Esophagus muscularis mucosa (tissue), 4 donors: ENCODE measurements around the gene NPLOC4. TPM values are rescaled to one million over a fixed set of nuclear protein-coding genes. Genes with fewer than 3 reads are reported as not detected.

Source experiments
- DNase-seq: peaks from one replicate; pipeline ENCODE4 v3.0.0-alpha.2; 2017; ENCODE audit errors: extremely low spot score
- H3K27ac ChIP-seq, 4 donors: fragments of 200-600 bp; sonication (generic); replicated peaks in 1 of 4; 1 replicate in 3 of 4; 2 replicates in 1 of 4; pipeline ENCODE4 v1.5.1; 2016 to 2019; ENCODE audit warnings: mild to moderate bottlenecking in 1 of 4
- H3K27me3 ChIP-seq, 4 donors: fragments of 200-600 bp; sonication (generic); one replicate each; pipeline versions ENCODE4 v1.5.1 to v1.6.0; 2016 to 2019
- H3K36me3 ChIP-seq, 4 donors: fragments of 200-600 bp; sonication (generic); one replicate each; pipeline ENCODE4 v1.5.1; 2016 to 2019
- H3K4me1 ChIP-seq, 4 donors: fragments of 200-600 bp; sonication (generic); one replicate each; pipeline ENCODE4 v1.5.1; 2016 to 2019
- H3K4me3 ChIP-seq, 4 donors: fragments of 200-600 bp; sonication (generic); 1 replicate in 2 of 4; 2 replicates in 2 of 4; pipeline ENCODE4 v1.5.1; 2016 to 2019; ENCODE audit warnings: mild to moderate bottlenecking in 4 of 4, moderate library complexity in 1 of 4
- H3K9me3 ChIP-seq, 4 donors: fragments of 200-600 bp; sonication (generic); 1 replicate in 3 of 4; 2 replicates in 1 of 4; pipeline ENCODE4 v1.5.1; 2016 to 2019
- EP300 ChIP-seq: sonication (generic); formaldehyde crosslinking; IDR thresholded peaks from one replicate; pipeline ENCODE4 v1.6.1; 2017; ENCODE audit warnings: antibody characterized with exemption
- POLR2A ChIP-seq: fragments of 450-650 bp; IDR thresholded peaks from one replicate; pipeline ENCODE4 v1.6.1; 2017; ENCODE audit warnings: antibody characterized with exemption, moderate library complexity, mild to moderate bottlenecking, low read depth
- POLR2AphosphoS5 ChIP-seq, 2 donors: sonication (generic); formaldehyde crosslinking; IDR thresholded peaks; one replicate each; pipeline ENCODE4 v1.6.1; 2017; ENCODE audit warnings: antibody characterized with exemption in 2 of 2
- WGBS: methylation state at CpG from one replicate; pipeline ENCODE4 v1.1.5; 2018; 5-methylcytosine and 5-hydroxymethylcytosine counted together
- intact Hi-C: fragments of 100-400 bp; cut with DNase I; formaldehyde crosslinking; loops from one replicate; pipeline ENCODE4 v1.15.1; 2023
- total RNA-seq, 4 donors: library from RNA; depleted of rRNA; stranded (reverse); fragments of >200 nt; gene quantifications; one replicate each; pipeline versions ENCODE4 v1.1.0 to v1.2.1, GENCODE V29; 2016
- TF ChIP-seq, protein P1 (sequence below), 3 experiments: fragments of 200-600 bp in 2 of 3; fragments of 450-650 bp in 1 of 3; sonication (generic) in 2 of 3; IDR thresholded peaks; one replicate each; pipeline ENCODE4 v1.5.1; 2017 to 2019; ENCODE audit warnings: antibody characterized with exemption in 3 of 3, mild to moderate bottlenecking in 2 of 3, moderate library complexity in 1 of 3

NPLOC4 gene
- total RNA-seq, 4 donors from 2014 or later = 58.1 to 86.6 (median 65.7) TPM

GRCh38 chr17:81665205-81666091, 28.5 kb upstream of the NPLOC4 start:
- WGBS = 12% methylated on average over 8 of the region's 30 CpGs
- intact Hi-C loops = loop anchor here (2.0 kb wide), 1 partner anchor 29 kb away; the partner anchor contains the start of genes NPLOC4 and TSPAN10
- no peak for DNase-seq
- TF ChIP-seq POLR2A (no peak), POLR2AphosphoS5 (IDR thresholded peaks at IDR 0.05) (no peak), EP300 (no peak)
- TF ChIP-seq, protein P1, sequence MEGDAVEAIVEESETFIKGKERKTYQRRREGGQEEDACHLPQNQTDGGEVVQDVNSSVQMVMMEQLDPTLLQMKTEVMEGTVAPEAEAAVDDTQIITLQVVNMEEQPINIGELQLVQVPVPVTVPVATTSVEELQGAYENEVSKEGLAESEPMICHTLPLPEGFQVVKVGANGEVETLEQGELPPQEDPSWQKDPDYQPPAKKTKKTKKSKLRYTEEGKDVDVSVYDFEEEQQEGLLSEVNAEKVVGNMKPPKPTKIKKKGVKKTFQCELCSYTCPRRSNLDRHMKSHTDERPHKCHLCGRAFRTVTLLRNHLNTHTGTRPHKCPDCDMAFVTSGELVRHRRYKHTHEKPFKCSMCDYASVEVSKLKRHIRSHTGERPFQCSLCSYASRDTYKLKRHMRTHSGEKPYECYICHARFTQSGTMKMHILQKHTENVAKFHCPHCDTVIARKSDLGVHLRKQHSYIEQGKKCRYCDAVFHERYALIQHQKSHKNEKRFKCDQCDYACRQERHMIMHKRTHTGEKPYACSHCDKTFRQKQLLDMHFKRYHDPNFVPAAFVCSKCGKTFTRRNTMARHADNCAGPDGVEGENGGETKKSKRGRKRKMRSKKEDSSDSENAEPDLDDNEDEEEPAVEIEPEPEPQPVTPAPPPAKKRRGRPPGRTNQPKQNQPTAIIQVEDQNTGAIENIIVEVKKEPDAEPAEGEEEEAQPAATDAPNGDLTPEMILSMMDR (IDR thresholded peaks at IDR 0.05) = no peak
- Histone ChIP-seq H3K27ac (peak overlapping the region; percentile 79 to 93 (median 88)), H3K36me3 (peaks cover 0 to 42% (median 27%) of the 10 kb centered on the region in 4 donors), H3K27me3 (no peaks in the 10 kb centered on the region), H3K4me1 (peaks cover 21 to 35% (median 30%) of the 10 kb centered on the region in 4 donors), H3K4me3 (peak overlapping the region; percentile 90 to 100 (median 96)), H3K9me3 (no peaks in the 10 kb centered on the region)

DNA sequence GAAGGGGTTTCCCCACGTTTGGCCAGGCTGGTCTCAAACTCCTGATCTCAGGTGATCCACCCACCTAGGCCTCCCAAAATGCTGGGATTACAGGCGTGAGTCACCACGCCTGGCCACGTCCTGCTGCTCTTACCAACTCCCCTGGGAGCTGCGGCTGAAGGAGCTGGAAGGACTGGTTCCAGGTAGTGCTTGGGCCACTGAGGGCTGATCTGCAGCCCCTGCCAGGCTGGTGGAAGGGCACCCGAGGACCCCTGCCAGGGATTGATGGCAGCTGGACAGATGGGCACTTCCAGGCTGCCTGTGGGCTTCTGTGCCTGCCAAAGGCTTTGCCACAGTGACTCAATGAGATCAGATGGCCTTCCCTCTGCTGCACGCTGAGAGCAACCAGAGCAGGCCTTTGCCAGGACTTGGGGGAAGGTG, 27.1 kb upstream of the NPLOC4 start:
- no peak overlapping the region for H3K27ac ChIP-seq
- TF ChIP-seq POLR2A (no peak), EP300 (no peak), POLR2AphosphoS5 (IDR thresholded peaks at IDR 0.05) (no peak)
- TF ChIP-seq, protein P1 (IDR thresholded peaks at IDR 0.05) = no peak

GRCh38 chr17:81662002-81662401, 25.1 kb upstream of the NPLOC4 start:
- no peak for DNase-seq
- Histone ChIP-seq H3K4me1 (peaks cover 10 to 15% (median 13%) of the 10 kb centered on the region in 4 donors), H3K4me3 (no peak overlapping the region), H3K36me3 (peaks cover 0 to 15% (median 5%) of the 10 kb centered on the region in 4 donors), H3K27me3 (no peaks in the 10 kb centered on the region), H3K9me3 (no peaks in the 10 kb centered on the region), H3K27ac (no peak overlapping the region)
- intact Hi-C loops = no loop called here
- TF ChIP-seq POLR2AphosphoS5 (IDR thresholded peaks at IDR 0.05) (no peak), EP300 (no peak), POLR2A (no peak)
- TF ChIP-seq, protein P1 (IDR thresholded peaks at IDR 0.05) = no peak
- WGBS = 90% methylated on average over 4 of the region's 4 CpGs

More for the DNA sequence above, 27.1 kb upstream of the NPLOC4 start:
- Histone ChIP-seq H3K4me1 (peaks cover 21 to 35% (median 30%) of the 10 kb centered on the region in 4 donors), H3K36me3 (peaks cover 0 to 28% (median 13%) of the 10 kb centered on the region in 4 donors), H3K9me3 (no peaks in the 10 kb centered on the region), H3K4me3 (no peak overlapping the region), H3K27me3 (no peaks in the 10 kb centered on the region)
- intact Hi-C loops = no loop called here
- 84% methylated on average over 7 of the region's 7 CpGs for WGBS
- DNase-seq = no peak

- H3K27me3 ChIP-seq = peaks cover 0 to 4% (median 0%) of the 10 kb centered on the region in 4 donors
- peaks cover 5 to 6% (median 6%) of the 10 kb centered on the region in 4 donors for H3K4me1 ChIP-seq
- WGBS = 97% methylated on average over 9 of the region's 9 CpGs
- H3K27ac ChIP-seq = no peak overlapping the region
- TF ChIP-seq, protein P1 (IDR thresholded peaks at IDR 0.05) = no peak
- TF ChIP-seq POLR2AphosphoS5 (IDR thresholded peaks at IDR 0.05) (no peak), EP300 (no peak), POLR2A (no peak)
- no peak overlapping the region for H3K4me3 ChIP-seq
- intact Hi-C loops = no loop called here
- H3K36me3 ChIP-seq = peaks cover 0 to 15% (median 5%) of the 10 kb centered on the region in 4 donors
- H3K9me3 ChIP-seq = no peaks in the 10 kb centered on the region
- no peak for DNase-seq
These were observed 23.5 kb upstream of the NPLOC4 start for GRCh38 chr17:81660441-81660840.
